ENCODE data around the gene AOPEP. TPM values are rescaled to one million over a fixed set of nuclear protein-coding genes. Genes with fewer than 3 reads are reported as not detected.

The AOPEP gene
- total and polyA plus RNA-seq, 2 of the 13 experiments (the other 11 are each of a cell fraction or from before 2014, with no cell fraction given), result 22.2 to 41.6 TPM

DNA sequence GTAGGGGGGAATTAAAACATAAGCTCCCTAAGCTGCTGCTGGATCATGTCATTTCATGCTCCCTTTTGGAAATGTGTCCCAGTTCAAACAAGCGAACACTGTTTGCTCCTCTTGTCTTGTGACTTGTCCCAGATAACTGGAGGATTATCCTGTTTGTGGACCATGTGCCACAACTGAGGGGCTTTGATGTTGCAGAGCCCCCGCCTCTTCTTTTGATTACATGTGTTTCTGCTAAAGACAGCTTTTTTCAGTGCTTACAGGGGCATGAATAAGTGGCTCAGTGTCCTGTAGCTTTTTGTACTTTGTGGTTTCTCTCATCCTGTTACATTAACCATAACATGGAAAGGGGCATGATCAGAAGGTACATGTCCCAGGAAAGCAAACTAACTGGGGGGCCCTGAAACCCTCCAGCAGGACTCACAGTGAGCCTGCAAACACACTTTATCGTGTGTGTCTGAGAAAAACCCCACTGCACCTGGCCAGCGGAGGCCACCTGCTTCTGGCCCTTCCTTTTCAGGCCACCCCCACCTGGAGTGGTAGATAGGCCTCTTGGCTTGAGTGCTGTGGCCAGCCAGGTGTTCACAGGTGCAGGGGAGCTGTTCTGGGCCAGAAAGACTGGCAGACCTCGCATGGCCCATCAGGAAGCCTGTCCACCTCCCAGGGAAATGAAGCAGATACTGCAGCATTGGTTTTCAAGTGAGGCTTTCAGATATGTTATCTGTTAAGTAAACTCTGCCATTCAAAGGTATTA is 305.4 kb downstream of the AOPEP start (continued):
- TF ChIP-seq TOE1 (CRISPR knock-in tag; IDR thresholded peaks at IDR 0.05) (no peak), HOXA5 (CRISPR knock-in tag; IDR thresholded peaks at IDR 0.05) (no peak), ZNF431 (CRISPR knock-in tag; IDR thresholded peaks at IDR 0.05; ENCODE audit: borderline replicate concordance, low read depth) (0 out of 2 replicates have a peak, but pooled peaks have one; percentile 42), ARNT (IDR thresholded peaks at IDR 0.05) (no peak), CBFB (CRISPR knock-in tag; IDR thresholded peaks at IDR 0.05) (peak; percentile 78), SOX6 (IDR thresholded peaks at IDR 0.05) (no peak), SOX6 (CRISPR knock-in tag; IDR thresholded peaks at IDR 0.05) (peak; percentile 87), ZFX (CRISPR knock-in tag; IDR thresholded peaks at IDR 0.05; ENCODE audit: low read depth) (0 out of 2 replicates have a peak, but pooled peaks have one; percentile 33), TIGD3 (CRISPR knock-in tag; IDR thresholded peaks at IDR 0.05; ENCODE audit: borderline replicate concordance) (no peak), ZBTB25 (CRISPR knock-in tag; IDR thresholded peaks at IDR 0.05) (peak; percentile 55; the same call in 1 of the 2 replicates), ZNF138 (CRISPR knock-in tag; IDR thresholded peaks at IDR 0.05; ENCODE audit: low read depth) (no peak), SCMH1 (CRISPR knock-in tag; IDR thresholded peaks at IDR 0.05; ENCODE audit: borderline replicate concordance) (no peak), MEIS2 (CRISPR knock-in tag; IDR thresholded peaks at IDR 0.05) (peak; percentile 65; the same call in 1 of the 2 replicates), EZH2 (conservative IDR thresholded peaks at IDR 0.05; ENCODE audit: low read depth, low read length) (no peak), ETV5 (CRISPR knock-in tag; IDR thresholded peaks at IDR 0.05; ENCODE audit: borderline replicate concordance) (peak; percentile 81; the same call in 1 of the 2 replicates), SAP130 (CRISPR knock-in tag; IDR thresholded peaks at IDR 0.05; ENCODE audit: low read depth) (peak; percentile 91), RFX5 (IDR thresholded peaks at IDR 0.05; ENCODE audit: low read depth, low read length) (no peak), TFAP4 (IDR thresholded peaks at IDR 0.05; ENCODE audit: borderline replicate concordance, low read depth) (peak; percentile 68; the same call in 1 of the 2 replicates), CHD2 (IDR thresholded peaks at IDR 0.05; ENCODE audit: low read depth, low read length) (0 out of 2 replicates have a peak, but pooled peaks have one; percentile 19), NR0B2 (CRISPR knock-in tag; IDR thresholded peaks at IDR 0.05) (no peak)
- TF ChIP-seq, protein P1, sequence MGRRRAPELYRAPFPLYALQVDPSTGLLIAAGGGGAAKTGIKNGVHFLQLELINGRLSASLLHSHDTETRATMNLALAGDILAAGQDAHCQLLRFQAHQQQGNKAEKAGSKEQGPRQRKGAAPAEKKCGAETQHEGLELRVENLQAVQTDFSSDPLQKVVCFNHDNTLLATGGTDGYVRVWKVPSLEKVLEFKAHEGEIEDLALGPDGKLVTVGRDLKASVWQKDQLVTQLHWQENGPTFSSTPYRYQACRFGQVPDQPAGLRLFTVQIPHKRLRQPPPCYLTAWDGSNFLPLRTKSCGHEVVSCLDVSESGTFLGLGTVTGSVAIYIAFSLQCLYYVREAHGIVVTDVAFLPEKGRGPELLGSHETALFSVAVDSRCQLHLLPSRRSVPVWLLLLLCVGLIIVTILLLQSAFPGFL (CRISPR knock-in tag; IDR thresholded peaks at IDR 0.05), result no peak
